GM18511 (cell line): ENCODE results near the gene TNIK.

Experiments used
- ATAC-seq: cut with Tn5 transposase; IDR thresholded peaks from one replicate; pipeline ENCODE4 v1.9.1; 2021; ENCODE audit warnings: mild to moderate bottlenecking, moderate library complexity; ENCODE audit not compliant: unreplicated experiment

Gene TNIK

DNA sequence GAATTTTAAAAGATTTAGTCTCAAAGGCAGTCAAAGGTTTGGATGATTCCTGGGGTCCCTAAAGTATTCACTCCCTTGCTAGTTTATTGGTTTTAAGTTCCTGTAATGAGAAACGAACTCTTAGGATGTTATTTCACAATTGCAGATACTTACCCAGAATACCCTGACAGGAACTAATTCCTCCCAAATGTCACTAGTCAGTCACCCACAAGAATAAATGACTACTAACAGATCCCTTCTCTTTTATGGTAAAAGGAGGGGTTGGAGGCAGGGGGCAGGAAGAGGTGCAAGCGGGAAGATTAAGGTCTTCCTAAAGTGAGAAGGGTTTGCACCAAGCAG, 259.5 kb downstream of the TNIK start:
- no peak for ATAC-seq

DNA sequence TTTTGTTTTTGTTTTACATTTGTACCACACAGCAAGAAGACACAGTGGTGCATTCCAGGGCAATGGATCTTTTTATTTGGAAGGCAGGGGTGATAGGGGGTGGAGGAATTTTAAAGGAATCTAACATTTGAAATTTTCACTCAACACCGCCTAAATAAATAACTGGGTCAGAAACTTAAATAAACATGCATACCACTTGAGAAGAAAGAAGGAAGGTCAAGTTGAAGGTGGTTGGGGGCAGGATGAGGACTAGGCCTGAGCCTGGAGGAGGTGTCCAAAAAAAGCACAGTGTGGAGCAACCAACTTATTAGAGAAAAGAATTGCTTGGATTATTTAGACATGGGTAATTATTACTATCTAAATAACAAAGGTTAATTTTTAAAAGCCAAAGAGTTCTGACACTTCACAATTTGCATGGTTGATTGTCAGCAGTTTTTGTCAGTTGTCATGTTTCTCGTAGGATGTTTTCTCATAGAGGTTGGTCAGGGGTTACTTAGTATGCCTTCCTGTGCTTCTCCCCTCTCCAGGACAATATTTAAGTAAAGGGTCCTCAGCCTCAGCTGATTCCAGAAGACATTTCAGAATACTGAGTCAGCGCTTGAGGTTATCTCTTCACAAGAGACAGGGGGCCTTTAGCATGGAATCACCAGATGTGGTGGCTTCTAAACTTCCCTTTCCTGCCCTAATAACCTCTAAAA, 260.0 kb downstream of the TNIK start:
- no peak for ATAC-seq

- ATAC-seq = no peak
These were observed 260.8 kb downstream of the TNIK start for GRCh38 chr3:171199473-171199829.

DNA sequence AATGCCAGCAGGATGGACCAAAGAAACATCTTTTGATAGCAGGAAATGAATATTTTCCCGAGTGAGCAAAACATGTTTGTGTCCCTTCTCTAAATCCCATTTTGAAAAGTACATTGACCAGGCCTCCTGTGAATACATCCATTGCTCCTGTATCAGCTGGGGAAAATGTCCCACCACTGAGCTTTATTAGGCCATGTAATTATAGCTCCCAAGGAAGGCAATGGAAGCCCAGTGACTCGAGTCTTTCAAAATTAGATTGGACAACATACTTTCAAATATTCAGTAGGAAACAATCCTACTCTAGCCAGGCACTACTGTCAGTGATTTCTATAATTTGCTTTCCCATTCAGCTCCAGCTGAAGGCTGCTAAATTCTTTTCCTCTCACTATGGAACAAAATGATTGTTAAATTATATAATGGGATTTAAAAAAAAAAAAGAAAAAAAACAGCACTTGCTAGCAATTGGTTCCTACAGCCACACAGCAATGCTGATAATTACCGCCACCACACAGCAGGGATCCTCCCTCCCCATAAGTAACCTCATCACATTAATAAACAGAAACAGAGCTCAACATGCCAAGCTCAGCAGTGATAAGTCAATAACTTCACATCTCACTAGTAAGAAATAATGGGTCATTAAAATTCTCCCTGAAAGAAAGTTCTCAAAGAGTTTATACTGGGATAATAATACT, 261.3 kb downstream of the TNIK start:
- no peak for ATAC-seq

- ATAC-seq = no peak
These were observed 264.5 kb downstream of the TNIK start for GRCh38 chr3:171195686-171196085.

- no peak for ATAC-seq
These were observed 265.2 kb downstream of the TNIK start for GRCh38 chr3:171194965-171195364.

GRCh38 chr3:171193693-171194092, 266.5 kb downstream of the TNIK start:
- no peak for ATAC-seq

DNA sequence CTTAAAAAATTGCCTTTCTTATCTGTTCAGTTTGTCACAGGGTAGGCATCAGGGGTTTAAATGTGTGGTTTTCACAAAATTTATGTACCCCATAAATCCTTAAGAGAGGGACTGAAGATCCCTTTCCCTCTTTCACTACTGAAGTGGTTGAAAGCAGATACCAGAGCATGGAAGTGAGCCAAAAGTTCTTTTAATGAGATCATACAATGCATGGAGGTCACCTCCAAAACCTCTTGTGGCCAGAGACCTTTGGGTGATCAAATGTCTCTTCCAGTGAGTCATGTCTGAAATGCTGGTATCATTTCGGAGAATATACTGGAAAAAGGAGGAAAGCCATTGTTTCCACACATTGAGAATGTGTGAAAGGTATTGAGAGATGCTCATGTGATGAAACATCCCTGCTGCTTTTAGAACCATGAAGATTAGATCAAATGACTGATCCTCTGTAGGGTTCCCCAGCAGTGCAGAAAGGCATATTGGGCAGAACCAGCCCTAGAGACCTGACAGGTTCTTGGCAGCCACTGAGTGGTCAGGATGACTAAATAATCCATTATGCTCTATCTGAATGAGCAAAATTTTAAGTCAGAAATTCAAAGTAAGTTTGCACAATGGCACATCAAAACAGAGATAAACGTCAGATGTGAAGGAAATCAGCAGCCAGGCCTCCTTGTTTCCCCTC, 267.9 kb downstream of the TNIK start:
- no peak for ATAC-seq

- ATAC-seq = no peak
These were observed 269.5 kb downstream of the TNIK start for GRCh38 chr3:171190668-171191067.

DNA sequence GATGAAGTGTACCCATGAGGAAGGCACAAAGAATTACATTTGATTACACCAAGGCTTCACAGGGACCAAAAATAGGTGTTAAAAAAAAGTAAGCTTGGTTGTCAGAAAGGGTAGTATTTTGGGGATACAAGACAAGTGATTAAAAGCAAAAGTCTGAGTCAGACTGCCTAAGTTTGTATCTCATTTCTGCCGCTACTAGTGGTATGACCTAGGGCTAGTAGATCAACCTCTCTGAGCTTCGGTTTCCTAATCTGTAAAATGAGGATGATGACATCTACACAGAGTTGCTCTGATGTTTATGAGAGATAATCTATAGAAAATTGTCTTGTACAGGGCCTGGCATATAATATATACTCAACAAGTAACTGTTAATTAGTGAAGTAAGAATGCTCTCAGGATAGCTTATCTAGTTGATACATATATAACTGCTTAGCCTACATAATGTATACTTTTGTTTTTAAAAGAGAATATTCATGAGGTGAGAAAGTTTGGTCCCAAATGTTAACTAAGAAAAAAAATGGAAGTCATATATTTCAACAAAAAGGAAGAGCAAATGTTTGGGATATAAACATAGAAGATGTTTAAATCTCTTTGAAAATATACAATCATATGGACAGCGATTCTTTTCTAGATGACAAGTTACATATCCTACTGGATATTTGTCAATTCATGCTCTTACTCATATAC, 270.7 kb downstream of the TNIK start:
- no peak for ATAC-seq

GRCh38 chr3:171187706-171188290, 272.4 kb downstream of the TNIK start:
- peak; percentile 41 for ATAC-seq

DNA sequence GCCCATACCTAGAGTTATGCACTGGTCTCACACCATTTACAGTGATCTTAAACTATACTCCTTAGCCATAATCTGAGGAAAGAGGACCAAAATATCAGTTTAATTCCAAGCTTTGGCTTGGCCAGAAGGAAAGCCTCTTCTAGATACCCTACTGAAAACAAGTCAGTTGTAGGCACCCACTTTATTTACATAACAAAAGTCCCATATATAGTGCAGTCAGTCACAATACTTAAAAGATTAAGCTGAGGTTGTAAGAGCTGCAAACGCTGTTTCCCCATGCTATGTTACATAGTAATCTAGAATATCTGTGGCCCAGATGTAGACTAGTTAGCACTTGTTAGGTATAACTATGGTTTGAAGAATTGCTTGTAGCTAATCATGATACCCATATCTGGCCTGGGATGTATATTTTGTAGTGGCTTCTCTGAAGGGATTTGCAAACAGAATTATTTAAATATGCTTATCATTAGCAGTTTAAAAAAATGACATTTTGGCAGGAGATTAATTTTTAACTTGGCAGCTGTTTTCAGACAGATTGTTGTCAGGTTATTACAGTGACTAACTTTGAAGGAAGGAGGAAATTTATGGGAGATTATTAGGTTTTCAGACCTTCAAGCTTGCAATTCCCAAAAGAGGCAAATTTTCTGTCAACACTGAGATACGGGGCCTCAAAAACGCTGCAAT, 273.2 kb downstream of the TNIK start:
- no peak for ATAC-seq

DNA sequence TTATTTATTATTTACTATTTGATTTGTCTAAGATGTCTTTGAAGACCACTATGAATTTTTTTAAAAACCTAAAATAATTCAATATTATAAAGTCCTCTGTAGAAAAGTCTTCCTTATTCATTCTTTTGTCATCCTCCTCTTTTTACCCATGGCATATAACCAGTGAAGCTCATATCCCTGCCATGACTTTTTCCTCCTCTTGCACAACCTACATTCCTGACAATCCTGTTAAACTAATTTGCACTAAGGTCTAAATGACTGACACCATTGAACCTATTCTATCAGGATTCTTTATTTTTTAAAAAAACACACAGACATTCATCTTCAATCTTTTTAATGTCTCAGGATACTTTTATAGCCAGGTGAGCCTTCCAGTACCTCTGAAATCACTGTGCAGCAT, 273.8 kb downstream of the TNIK start:
- ATAC-seq = no peak

- ATAC-seq = no peak
These were observed 274.2 kb downstream of the TNIK start for GRCh38 chr3:171185959-171186358.

- peak; percentile 87 for ATAC-seq
These were observed 275.8 kb downstream of the TNIK start for GRCh38 chr3:171184372-171184771.

- ATAC-seq = no peak
These were observed 277.2 kb downstream of the TNIK start for GRCh38 chr3:171183042-171183441.

- no peak for ATAC-seq
These were observed 278.1 kb downstream of the TNIK start for GRCh38 chr3:171181907-171182690.

GRCh38 chr3:171178714-171179113, 281.5 kb downstream of the TNIK start:
- ATAC-seq = no peak

DNA sequence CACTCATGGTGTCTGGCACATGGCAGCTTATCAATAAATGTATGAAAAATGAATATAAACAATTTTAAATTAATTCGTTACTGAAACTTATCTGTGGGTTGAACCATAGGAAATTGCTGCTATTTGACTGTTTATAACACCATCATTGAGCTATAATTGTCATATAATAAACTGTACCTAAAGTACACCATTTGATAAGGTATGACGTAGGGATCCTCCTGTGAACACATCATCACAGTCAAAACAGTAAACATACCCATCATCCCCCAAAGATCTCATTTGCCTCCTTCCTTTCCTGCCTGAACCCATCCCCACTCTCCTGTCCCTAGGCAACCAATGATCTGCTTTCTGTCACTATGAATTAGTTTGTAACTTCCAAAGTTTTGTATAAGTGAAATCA, 282.7 kb downstream of the TNIK start:
- no peak for ATAC-seq

DNA sequence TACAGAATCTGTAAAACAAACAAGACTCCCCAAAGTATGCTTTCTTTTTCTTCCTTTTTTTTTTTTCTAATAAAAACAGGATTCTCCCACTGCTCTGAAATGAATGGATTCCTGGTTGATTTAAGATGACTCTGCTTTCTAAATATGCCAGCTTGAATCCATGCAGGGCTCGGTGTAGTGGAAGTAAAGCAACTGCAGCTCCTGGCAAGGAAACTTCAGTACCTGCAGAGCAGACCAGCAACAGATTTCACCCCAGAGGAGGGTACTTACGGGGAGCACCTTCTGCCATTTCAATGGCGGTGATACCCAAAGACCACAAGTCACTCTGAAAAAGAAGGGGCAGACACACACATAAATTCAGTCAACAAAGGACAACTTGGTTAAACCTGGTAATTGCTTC, 283.1 kb downstream of the TNIK start:
- no peak for ATAC-seq
